Neuronal stem cell (in vitro differentiated cells): ENCODE results near the gene TRPM8.

Experiments used
- DNase-seq: peaks from one replicate; pipeline ENCODE4 v3.0.0-alpha.2; 2013; ENCODE audit warnings: low spot score
- H2AFZ ChIP-seq: one replicate; pipeline ENCODE4 v1.6.1; 2013; ENCODE audit warnings: mild to moderate bottlenecking, low read length, inconsistent platforms
- H2AK5ac ChIP-seq: 2 replicates; pipeline ENCODE4 v1.6.1; 2013; ENCODE audit warnings: low read depth, mild to moderate bottlenecking, inconsistent platforms, low read length, moderate library complexity, mixed read lengths
- H2BK120ac ChIP-seq: 2 replicates; pipeline ENCODE4 v1.6.1; 2013; ENCODE audit warnings: low read depth, mild to moderate bottlenecking, inconsistent platforms, low read length, moderate library complexity, mixed read lengths
- H2BK12ac ChIP-seq: one replicate; pipeline ENCODE4 v1.6.1; 2013; ENCODE audit warnings: low read length, inconsistent platforms
- H2BK15ac ChIP-seq: 2 replicates; pipeline ENCODE4 v1.6.1; 2013; ENCODE audit warnings: mild to moderate bottlenecking, low read length, inconsistent platforms, mixed read lengths
- H2BK5ac ChIP-seq: one replicate; pipeline ENCODE4 v1.6.1; 2013; ENCODE audit warnings: inconsistent platforms, mild to moderate bottlenecking, low read length, moderate library complexity
- H3K14ac ChIP-seq: one replicate; pipeline ENCODE4 v1.6.1; 2013; ENCODE audit warnings: low read length, inconsistent platforms
- H3K18ac ChIP-seq: 2 replicates; pipeline ENCODE4 v1.6.1; 2013; ENCODE audit warnings: low read length, inconsistent platforms
- H3K23ac ChIP-seq: 2 replicates; pipeline ENCODE4 v1.6.1; 2013; ENCODE audit warnings: low read depth, mild to moderate bottlenecking, mixed read lengths, low read length, inconsistent platforms; ENCODE audit not compliant: poor library complexity
- H3K27ac ChIP-seq: replicated peaks from 3 replicates; pipeline ENCODE4 v1.5.1; 2013; ENCODE audit warnings: low read length, inconsistent platforms
- H3K27me3 ChIP-seq, 3 experiments: 2 replicates each; pipeline ENCODE4 v1.6.1; 2013; ENCODE audit warnings: low read length in 3 of 3, mild to moderate bottlenecking in 2 of 3, inconsistent platforms in 1 of 3, low read depth in 1 of 3, mixed read lengths in 1 of 3, moderate library complexity in 1 of 3; ENCODE audit not compliant: control insufficient read depth in 3 of 3, insufficient read depth in 3 of 3
- H3K36me3 ChIP-seq, 2 donors: replicated peaks in 1 of 2; 2 replicates each; pipeline ENCODE4 v1.6.1; 2013; ENCODE audit warnings: low read length in 2 of 2; ENCODE audit not compliant: control insufficient read depth in 2 of 2, insufficient read depth in 2 of 2
- H3K4ac ChIP-seq: 2 replicates; pipeline ENCODE4 v1.6.1; 2013; ENCODE audit warnings: inconsistent platforms, mild to moderate bottlenecking, low read length, moderate library complexity
- H3K4me1 ChIP-seq, 2 donors: 1 replicate in 1 of 2; 2 replicates in 1 of 2; pipeline ENCODE4 v1.6.1; 2013; ENCODE audit warnings: low read length in 2 of 2, low read depth in 1 of 2; ENCODE audit not compliant: control insufficient read depth in 2 of 2, insufficient read depth in 1 of 2
- H3K4me2 ChIP-seq: one replicate; pipeline ENCODE4 v1.6.1; 2013; ENCODE audit warnings: mild to moderate bottlenecking, low read length, inconsistent platforms; ENCODE audit not compliant: insufficient read depth, poor library complexity, severe bottlenecking
- H3K4me3 ChIP-seq, 2 donors: 2 replicates each; pipeline ENCODE4 v1.5.1; 2013; ENCODE audit warnings: low read length in 2 of 2, mild to moderate bottlenecking in 2 of 2, inconsistent platforms in 1 of 2, moderate library complexity in 1 of 2
- H3K79me1 ChIP-seq: one replicate; pipeline ENCODE4 v1.6.1; 2013; ENCODE audit warnings: low read depth, mild to moderate bottlenecking, inconsistent platforms, low read length, moderate library complexity
- H3K9ac ChIP-seq: one replicate; pipeline ENCODE4 v1.6.1; 2013; ENCODE audit warnings: mild to moderate bottlenecking, low read depth, low read length, inconsistent platforms; ENCODE audit not compliant: poor library complexity
- H3K9me3 ChIP-seq, 2 donors: replicated peaks in 1 of 2; 2 replicates each; pipeline versions ENCODE3 to v1.6.1; 2013; ENCODE audit warnings: low read length in 2 of 2, mild to moderate bottlenecking in 2 of 2, inconsistent platforms in 1 of 2, low read depth in 1 of 2, mixed read lengths in 1 of 2, moderate library complexity in 1 of 2; ENCODE audit not compliant: control insufficient read depth in 2 of 2, insufficient read depth in 1 of 2
- H4K8ac ChIP-seq: one replicate; pipeline ENCODE4 v1.6.1; 2013; ENCODE audit warnings: low read depth, mild to moderate bottlenecking, inconsistent platforms, low read length, moderate library complexity
- H4K91ac ChIP-seq: one replicate; pipeline ENCODE4 v1.6.1; 2013; ENCODE audit warnings: low read length, low read depth, mild to moderate bottlenecking, inconsistent platforms; ENCODE audit not compliant: poor library complexity
- WGBS, 2 donors: extraction: QIAGEN DNeasy Blood & Tissue Kit; methylation state at CpG; one replicate each; pipeline ENCODE4 v1.1.7; 2013; ENCODE audit warnings: missing lambda C conversion rate in 2 of 2, mixed read lengths in 1 of 2; ENCODE audit not compliant: insufficient read length in 2 of 2, insufficient replicate concordance in 1 of 2; ENCODE audit errors: extremely low coverage in 2 of 2; 5-methylcytosine and 5-hydroxymethylcytosine counted together

Gene TRPM8

DNA sequence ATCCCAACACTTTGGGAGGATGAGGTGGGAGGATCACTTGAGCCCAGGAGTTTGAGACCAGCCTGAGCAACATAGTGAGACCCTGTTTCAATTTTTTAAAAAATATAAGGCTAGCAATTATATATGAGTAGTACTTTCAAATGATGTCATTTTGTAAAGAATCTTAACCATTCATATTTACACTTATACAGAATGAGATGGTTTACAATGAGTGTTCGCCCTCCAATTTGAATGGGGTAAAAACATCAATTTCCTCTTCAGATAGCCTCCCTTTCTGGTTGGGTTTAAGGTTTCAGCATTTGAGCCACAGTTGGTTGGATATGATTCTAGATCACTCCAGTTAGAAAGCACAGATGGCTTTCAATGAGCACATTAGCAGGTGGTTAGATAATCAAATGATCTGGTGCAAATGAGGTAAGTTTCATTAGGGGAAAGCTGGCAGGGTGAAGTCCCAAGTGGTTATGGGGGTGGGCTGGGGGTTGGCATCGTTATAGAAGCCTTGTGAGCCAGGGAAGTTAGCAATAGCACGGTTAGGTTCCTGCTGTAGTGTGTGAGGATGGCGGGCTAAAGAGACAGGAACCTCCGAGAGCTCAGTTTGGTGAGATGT lies 63.9 kb downstream of the TRPM8 start:
- peaks cover 0 to 2% of the 10 kb centered on the region in 2 donors for H3K9me3 ChIP-seq

DNA sequence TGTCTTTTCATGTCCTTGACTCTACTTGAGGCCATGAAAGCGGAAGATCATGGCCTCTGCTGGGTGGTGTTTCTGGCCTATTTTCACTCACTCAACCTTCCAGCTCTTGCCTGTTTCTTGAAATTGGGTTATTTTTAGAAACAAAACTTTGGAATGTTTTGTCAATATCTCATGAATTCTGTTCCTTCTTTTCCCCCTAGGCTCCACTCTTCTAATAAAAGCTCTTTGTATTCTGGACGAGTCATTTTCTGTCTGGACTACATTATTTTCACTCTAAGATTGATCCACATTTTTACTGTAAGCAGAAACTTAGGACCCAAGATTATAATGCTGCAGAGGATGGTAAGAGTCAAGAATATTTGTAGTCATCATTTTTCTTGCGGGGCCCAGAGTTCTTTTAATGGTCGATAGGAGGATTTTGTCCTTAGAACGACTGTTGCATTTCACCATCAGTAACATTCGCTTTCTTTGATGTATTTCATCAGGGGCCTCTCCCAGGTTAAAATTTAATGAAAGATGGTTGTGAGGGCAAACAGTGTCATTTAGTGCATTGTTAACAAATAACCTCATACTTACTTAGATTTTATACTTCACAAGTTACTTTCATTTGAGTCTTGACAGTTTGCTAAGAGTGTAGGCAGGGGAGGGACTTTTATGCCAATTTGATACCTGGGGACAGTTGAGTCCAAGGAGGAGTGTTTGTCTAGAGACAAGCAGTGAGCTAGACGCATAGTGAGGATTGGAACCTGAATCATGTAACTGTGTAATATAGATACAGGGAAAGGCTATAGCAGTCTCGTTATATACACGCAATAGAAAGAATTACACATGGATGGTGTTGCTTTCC lies 64.6 kb downstream of the TRPM8 start:
- Histone ChIP-seq H3K9me3 (peaks cover 0 to 2% of the 10 kb centered on the region in 2 donors), H3K27me3 (no peaks in the 10 kb centered on the region), H3K4me1 (peaks cover 0 to 3% of the 10 kb centered on the region in 2 donors), H3K14ac (no peak overlapping the region), H2BK12ac (no peak overlapping the region), H2BK15ac (no peak overlapping the region), H3K4me2 (no peak overlapping the region), H3K79me1 (no peaks in the 10 kb centered on the region), H3K4me3 (no peak overlapping the region), H3K18ac (no peak overlapping the region), H4K91ac (no peak overlapping the region), H2AK5ac (no peak overlapping the region), H3K4ac (no peak overlapping the region), H3K36me3 (peaks cover 0 to 7% of the 10 kb centered on the region in 2 donors), H3K9ac (no peak overlapping the region), H3K27ac (no peak overlapping the region), H2AFZ (no peak overlapping the region), H4K8ac (no peak overlapping the region), H2BK5ac (no peak overlapping the region), H2BK120ac (no peak overlapping the region), H3K23ac (no peak overlapping the region)
- no CpG with 5 or more reads among the region's 9 CpGs for WGBS, 2 donors
- DNase-seq, result no peak

More for the DNA sequence above, 63.9 kb downstream of the TRPM8 start:
- Histone ChIP-seq H4K8ac (no peak overlapping the region), H2BK120ac (no peak overlapping the region), H3K27ac (no peak overlapping the region), H3K23ac (no peak overlapping the region), H2BK15ac (no peak overlapping the region), H3K36me3 (peaks cover 0 to 7% of the 10 kb centered on the region in 2 donors), H3K18ac (no peak overlapping the region), H3K27me3 (no peaks in the 10 kb centered on the region), H2AFZ (no peak overlapping the region), H3K4me1 (peaks cover 0 to 3% of the 10 kb centered on the region in 2 donors), H2BK12ac (no peak overlapping the region), H2AK5ac (no peak overlapping the region), H3K14ac (no peak overlapping the region), H3K9ac (no peak overlapping the region), H3K4me3 (no peak overlapping the region), H3K4me2 (no peak overlapping the region), H2BK5ac (no peak overlapping the region), H4K91ac (no peak overlapping the region), H3K79me1 (no peaks in the 10 kb centered on the region), H3K4ac (no peak overlapping the region)
- no peak for DNase-seq
- WGBS, 2 donors, result no CpG with 5 or more reads among the region's 5 CpGs

DNA sequence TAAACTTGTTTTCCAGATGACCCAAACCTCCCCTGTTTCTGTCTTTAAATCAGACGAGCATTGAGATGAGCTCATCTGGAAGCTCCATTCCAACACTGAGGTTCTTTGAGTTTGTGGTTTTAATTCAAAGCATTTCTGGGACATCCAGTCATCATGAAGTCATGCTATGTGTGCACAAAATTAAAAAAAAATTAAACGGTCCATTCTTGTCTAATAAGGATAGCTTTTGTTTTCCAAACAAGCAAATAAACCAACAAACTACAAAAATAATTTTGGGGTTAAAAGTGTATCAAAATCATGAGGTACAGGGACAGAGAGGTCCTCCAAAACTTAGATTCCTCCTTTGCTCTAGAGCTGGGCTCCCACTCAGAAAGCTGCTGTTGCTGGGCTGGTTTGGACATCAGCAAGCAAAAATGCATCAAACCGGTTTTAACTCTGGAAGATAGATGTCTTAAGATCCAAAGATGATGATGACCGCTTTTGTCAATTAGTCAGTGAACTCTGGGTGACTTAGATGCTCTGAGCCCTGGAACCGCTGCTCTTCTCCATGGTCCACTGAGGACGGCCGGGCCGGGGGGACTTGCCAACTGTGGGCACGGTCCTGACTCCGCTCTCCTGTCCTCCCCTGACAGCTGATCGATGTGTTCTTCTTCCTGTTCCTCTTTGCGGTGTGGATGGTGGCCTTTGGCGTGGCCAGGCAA lies 65.4 kb downstream of the TRPM8 start:
- Histone ChIP-seq H2BK5ac (no peak overlapping the region), H2AK5ac (no peak overlapping the region), H2BK15ac (no peak overlapping the region), H3K4me1 (no peaks in the 10 kb centered on the region), H3K79me1 (no peaks in the 10 kb centered on the region), H3K18ac (no peak overlapping the region), H3K23ac (no peak overlapping the region), H3K14ac (no peak overlapping the region), H3K36me3 (peaks cover 0 to 8% of the 10 kb centered on the region in 2 donors), H2AFZ (no peak overlapping the region), H3K9me3 (peaks cover 0 to 2% of the 10 kb centered on the region in 2 donors), H3K9ac (no peak overlapping the region), H4K91ac (no peak overlapping the region), H2BK120ac (no peak overlapping the region), H3K27ac (no peak overlapping the region), H2BK12ac (no peak overlapping the region), H3K4ac (no peak overlapping the region), H3K27me3 (no peaks in the 10 kb centered on the region), H4K8ac (no peak overlapping the region), H3K4me3 (peak overlapping the region in 1 of 2 donors; percentile 7), H3K4me2 (no peak overlapping the region)
- WGBS, 2 donors, result no CpG with 5 or more reads among the region's 13 CpGs
- DNase-seq, result no peak

DNA sequence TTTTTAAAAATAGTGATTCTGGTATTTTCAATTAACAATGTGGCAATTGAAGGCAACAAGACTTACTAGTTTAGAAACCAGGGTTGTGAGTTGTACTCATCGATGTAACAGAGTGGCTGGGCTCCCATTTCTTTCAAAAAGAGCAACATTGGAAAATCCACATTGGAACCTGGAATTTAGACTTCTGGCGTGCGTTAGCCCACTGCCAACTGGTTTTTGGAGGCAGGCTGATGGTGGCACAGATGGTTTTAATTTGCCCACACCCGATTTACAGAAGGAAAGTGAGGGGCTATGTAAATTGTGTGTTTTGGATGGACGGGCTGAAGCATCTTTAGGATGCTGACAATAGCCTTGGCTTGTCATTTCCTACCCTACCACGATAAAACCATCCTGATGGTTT lies 66.3 kb downstream of the TRPM8 start:
- Histone ChIP-seq H3K36me3 (peaks cover 0 to 8% of the 10 kb centered on the region in 2 donors), H2AK5ac (no peak overlapping the region), H3K23ac (no peak overlapping the region), H3K18ac (no peak overlapping the region), H3K4me2 (no peak overlapping the region), H3K27me3 (no peaks in the 10 kb centered on the region), H2BK15ac (no peak overlapping the region), H2AFZ (no peak overlapping the region), H3K14ac (no peak overlapping the region), H4K91ac (no peak overlapping the region), H3K27ac (no peak overlapping the region), H4K8ac (no peak overlapping the region), H3K4ac (no peak overlapping the region), H2BK12ac (no peak overlapping the region), H3K79me1 (no peaks in the 10 kb centered on the region), H3K9ac (no peak overlapping the region), H3K4me3 (no peak overlapping the region), H3K4me1 (no peaks in the 10 kb centered on the region), H2BK120ac (no peak overlapping the region), H3K9me3 (peaks cover 0 to 2% of the 10 kb centered on the region in 2 donors), H2BK5ac (no peak overlapping the region)
- no peak for DNase-seq
- WGBS, 2 donors, result no CpG with 5 or more reads among the region's 6 CpGs
